Measurements from ENCODE around the gene GPR153.

- TF ChIP-seq EZH2 (IDR thresholded peaks at IDR 0.05; ENCODE audit: insufficient read depth, poor library complexity, severe bottlenecking) (no peak), EZH2phosphoT487 (IDR thresholded peaks at IDR 0.05; ENCODE audit: insufficient read depth, low read depth) (no peak)
Measured at GRCh38 chr1:6251233-6251632, 9.7 kb downstream of the GPR153 start.

Data from GM23248 (cell line).